GM21737 (cell line): ENCODE data around the gene IFT27.

Experiments
- ATAC-seq: cut with Tn5 transposase; IDR thresholded peaks from one replicate; pipeline ENCODE4 v1.9.1; 2021; ENCODE audit warnings: mild to moderate bottlenecking, moderate library complexity; ENCODE audit not compliant: unreplicated experiment

The IFT27 gene

DNA sequence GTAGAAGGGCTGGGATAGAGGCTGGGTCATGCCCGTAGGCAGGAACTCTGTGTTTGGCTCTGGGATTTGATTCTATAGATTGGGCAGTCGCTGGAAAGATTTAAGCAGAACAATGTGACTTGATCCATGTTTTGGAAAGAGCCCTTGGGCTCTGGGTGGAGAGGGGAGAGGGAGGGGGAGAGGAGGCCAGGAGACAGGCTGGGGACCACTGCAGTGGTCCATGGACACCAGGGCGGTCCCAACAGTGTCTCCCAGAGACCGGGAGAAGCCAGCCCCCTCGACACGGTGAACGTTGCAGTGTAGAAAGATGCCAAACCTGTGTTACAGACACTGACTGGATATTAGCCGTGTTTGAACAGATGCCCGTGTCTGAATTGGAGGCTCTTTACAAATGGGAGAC, 21.5 kb upstream of the IFT27 start:
- no peak for ATAC-seq

GRCh38 chr22:36796552-36797175, 20.7 kb upstream of the IFT27 start:
- no peak for ATAC-seq

DNA sequence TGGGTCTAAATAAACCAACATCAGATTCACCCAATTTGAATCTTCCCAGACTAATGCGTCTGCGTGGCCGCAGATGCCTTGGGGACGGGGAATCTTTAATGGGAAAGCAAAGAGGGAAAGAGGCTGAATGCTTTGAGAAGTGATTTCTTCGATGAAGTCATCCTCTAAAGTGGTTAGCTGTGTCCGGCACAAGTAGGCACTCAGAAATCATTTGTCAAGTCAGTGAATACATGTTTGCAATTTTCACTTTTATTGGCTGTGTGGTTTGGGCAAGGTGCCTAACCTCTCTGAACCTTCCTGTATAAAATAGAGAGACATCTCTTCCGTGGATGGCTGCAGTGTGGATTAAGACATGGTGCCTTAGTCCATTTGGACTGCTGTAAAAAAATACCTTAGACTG, 19.7 kb upstream of the IFT27 start:
- ATAC-seq, result no peak

- ATAC-seq, result no peak
These were observed 14.7 kb upstream of the IFT27 start for GRCh38 chr22:36790648-36791047.

DNA sequence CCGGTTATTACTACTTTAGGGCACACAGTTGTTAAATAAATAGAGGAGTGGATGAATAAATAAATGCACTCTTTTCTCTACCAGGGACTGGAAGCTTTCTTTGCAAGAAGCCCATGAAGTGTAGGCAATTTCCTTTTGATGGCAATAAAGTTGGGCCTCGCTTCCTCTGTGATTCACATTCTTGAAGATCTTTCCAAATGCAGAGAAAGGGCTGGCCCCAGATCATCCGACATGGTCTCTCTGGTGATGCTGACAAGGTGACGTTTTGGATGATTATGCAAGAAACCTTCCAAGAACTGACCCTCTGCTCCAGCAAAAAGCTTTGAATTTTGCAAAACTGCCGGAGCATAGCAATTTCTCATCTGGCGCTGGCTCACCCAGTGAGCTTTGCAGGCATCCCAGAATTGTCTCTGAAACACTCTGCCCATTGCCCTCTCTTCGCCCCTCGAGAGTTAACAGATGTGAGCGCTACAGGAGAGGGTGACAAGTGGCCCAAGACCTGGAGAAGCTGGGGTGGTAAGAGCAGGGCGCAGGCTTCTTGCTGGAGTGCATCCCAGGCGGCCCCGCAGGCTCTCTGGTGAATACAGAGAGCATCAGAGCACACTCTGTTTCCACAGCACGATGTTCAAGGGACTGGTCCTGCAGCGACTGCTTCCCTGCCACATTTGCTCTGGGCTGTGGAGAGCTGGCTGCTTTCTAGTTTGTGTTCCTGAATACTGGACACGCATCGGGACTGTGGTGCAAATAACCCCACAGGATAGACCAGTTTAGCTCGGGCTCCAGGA, 11.5 kb upstream of the IFT27 start:
- ATAC-seq, result no peak

DNA sequence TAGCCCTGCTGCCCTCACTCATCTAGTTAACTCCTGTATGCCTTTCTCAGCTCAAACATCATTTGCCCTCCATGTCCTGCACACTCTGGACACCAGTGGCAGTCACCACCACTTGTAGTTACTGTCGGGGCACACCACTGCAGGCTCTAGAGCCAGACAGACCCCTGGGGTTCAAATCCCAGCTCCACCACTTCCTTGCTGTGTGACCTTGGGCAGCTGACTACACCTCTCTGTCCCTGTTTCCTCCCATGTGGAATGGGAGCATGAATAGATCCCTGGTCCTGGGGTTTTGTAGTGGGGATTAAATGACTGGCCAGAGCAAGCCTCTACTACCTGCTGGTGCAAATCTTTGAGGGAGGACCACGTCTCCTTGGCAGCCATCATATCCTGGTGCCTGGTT, 7.8 kb upstream of the IFT27 start:
- no peak for ATAC-seq

GRCh38 chr22:36781656-36782627, 6.0 kb upstream of the IFT27 start:
- ATAC-seq, result peak; percentile 70

- no peak for ATAC-seq
These were observed 2.1 kb upstream of the IFT27 start for GRCh38 chr22:36778020-36778419.

DNA sequence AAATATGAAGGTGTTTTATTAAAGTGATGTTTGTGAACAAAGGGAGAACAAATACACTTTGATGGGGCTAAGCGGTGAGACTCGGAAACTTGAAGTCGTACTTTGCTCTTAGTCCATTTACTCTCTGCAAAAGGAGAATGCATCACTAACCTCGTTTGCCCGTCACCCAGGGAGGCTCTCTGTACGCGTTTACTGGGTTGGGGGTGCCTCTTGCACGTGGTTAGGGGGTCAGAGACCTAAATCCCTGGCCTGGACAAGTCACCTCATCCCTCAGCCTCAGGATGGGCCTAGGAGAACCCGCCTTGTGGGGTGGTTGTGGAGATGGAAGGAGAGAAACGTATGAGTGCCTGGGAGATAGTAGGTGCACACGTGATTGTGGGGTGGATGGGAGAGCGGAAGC, 803 bp upstream of the IFT27 start:
- ATAC-seq, result no peak

- peak; percentile 12 for ATAC-seq
These were observed 344 bp downstream of the IFT27 start for GRCh38 chr22:36775586-36775963.

DNA sequence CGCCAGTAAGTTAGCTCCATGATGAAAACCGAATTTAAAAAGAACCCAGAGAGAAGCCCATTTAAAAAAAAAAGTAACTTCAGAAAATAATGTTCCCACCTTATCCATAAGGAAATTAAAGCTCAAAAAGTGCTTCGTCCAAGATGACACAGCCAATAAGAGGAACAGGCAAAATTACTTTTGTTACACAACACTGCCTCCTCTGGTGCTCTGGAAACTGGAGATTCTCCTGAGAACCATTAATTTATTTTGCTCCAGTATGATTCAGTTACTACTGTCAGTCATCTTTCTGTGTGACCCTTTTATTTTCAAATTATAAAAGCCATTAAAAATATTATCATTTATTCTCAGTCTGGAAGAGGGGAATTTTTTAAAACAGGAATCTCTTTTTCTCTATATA, 2.0 kb downstream of the IFT27 start:
- no peak for ATAC-seq

- ATAC-seq, result no peak
These were observed 3.5 kb downstream of the IFT27 start for GRCh38 chr22:36772451-36772850.

GRCh38 chr22:36771356-36772063, 4.4 kb downstream of the IFT27 start:
- no peak for ATAC-seq

DNA sequence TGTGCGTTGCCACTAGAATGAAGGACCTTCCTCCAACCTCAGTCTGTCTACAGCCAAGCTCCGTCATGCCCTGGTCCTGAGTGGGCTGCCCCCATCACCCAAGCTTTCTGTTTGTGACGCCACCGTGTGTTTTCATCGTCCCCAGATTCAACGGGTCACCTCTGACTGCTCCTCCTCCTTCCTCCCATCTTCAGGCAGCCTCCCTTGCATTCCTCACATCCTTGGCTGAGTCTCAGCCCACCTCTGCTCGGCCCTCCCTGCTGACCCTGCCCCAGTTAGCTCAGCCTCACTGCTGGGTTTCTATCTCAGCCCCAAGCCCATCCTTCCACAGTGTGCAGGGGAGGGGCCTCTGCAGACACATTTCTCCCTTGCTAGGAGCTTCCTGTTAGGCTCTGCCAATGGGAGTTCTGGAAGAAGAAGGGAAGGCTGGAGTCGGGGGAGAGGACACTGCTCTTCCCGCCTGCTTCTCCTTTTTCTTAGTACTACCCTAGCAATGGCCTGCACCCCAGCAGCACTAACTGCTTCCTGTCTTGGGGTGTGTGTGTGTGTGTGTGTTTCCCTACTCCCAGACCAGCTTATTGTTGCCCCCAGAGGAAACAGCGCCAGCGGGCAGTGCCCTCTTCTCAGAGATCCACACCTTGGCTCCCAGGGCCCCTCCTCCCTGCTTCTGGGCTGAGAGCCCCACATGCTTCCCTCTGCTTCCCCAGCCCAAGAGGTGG, 5.2 kb downstream of the IFT27 start:
- no peak for ATAC-seq

GRCh38 chr22:36769541-36770512, 6.1 kb downstream of the IFT27 start:
- ATAC-seq, result no peak

- no peak for ATAC-seq
These were observed 7.3 kb downstream of the IFT27 start for GRCh38 chr22:36768616-36769015.

GRCh38 chr22:36768141-36768540, 7.8 kb downstream of the IFT27 start:
- ATAC-seq, result no peak

- no peak for ATAC-seq
These were observed 8.7 kb downstream of the IFT27 start for GRCh38 chr22:36767035-36767775.
